Gastrocnemius medialis (tissue), 4 donors: ENCODE data around the gene MND1.

Experiments
- POLR2A ChIP-seq, 2 donors: fragments of 450-650 bp; IDR thresholded peaks; one replicate each; pipeline ENCODE4 v1.6.1; 2017; ENCODE audit warnings: antibody characterized with exemption in 2 of 2, mild to moderate bottlenecking in 2 of 2, moderate library complexity in 2 of 2
- TF ChIP-seq, protein P1 (sequence below), 5 experiments: fragments of 450-650 bp in 3 of 5; fragments of 200-600 bp in 2 of 5; sonication (generic) in 2 of 5; IDR thresholded peaks in 4 of 5; conservative IDR thresholded peaks in 1 of 5; 1 replicate in 4 of 5; 2 replicates in 1 of 5; pipeline ENCODE4 v1.5.1; 2016 to 2019; ENCODE audit warnings: antibody characterized with exemption in 5 of 5, mild to moderate bottlenecking in 3 of 5, moderate library complexity in 3 of 5

DNA sequence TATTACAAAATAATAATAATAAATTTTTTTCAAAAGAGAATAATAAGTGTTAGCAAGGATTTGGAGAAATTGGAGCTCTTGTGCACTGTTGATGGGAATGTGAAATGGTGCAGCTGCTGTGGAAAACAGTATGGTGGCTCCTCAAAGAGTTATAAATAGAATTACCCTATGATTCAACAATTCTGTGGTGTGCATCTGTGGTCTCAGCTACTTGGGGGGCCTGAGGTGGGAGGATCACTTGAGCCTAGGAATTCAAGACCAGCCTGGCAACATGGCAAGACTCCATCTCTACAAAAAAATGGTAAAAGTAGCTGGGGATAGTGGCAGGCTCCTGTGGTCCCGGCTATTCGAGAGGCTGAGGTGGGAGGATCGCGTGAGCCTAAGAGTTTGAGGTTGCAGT lies 19.6 kb downstream of the MND1 start:
- TF ChIP-seq POLR2A (IDR thresholded peaks at IDR 0.05), result no peak
- TF ChIP-seq, protein P1, sequence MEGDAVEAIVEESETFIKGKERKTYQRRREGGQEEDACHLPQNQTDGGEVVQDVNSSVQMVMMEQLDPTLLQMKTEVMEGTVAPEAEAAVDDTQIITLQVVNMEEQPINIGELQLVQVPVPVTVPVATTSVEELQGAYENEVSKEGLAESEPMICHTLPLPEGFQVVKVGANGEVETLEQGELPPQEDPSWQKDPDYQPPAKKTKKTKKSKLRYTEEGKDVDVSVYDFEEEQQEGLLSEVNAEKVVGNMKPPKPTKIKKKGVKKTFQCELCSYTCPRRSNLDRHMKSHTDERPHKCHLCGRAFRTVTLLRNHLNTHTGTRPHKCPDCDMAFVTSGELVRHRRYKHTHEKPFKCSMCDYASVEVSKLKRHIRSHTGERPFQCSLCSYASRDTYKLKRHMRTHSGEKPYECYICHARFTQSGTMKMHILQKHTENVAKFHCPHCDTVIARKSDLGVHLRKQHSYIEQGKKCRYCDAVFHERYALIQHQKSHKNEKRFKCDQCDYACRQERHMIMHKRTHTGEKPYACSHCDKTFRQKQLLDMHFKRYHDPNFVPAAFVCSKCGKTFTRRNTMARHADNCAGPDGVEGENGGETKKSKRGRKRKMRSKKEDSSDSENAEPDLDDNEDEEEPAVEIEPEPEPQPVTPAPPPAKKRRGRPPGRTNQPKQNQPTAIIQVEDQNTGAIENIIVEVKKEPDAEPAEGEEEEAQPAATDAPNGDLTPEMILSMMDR (IDR thresholded peaks at IDR 0.05 in 4 of 5, conservative IDR thresholded peaks at IDR 0.05 in 1 of 5), result no peak
